ENCODE measurements around the gene CPEB1. TPM values are rescaled to one million over a fixed set of nuclear protein-coding genes. Genes with fewer than 3 reads are reported as not detected.

CPEB1 gene
- total RNA-seq, result 1.2 and 4.8 TPM in 2 replicates

GRCh38 chr15:82647045-82647834 lies at the start of gene CPEB1:
CPEB1 (minus strand) TSS chr15:82647363; CDS start chr15:82628459, 18,904 bp downstream.

GRCh38 chr15:82540055-82540983 lies 106.8 kb downstream of the CPEB1 start, which contains the start of gene RPS17:
RPS17 (minus strand) TSS chr15:82540457; CDS start chr15:82540428, 29 bp downstream.

Other genes with a start within 250 kb of the CPEB1 start
- gene GOLGA6L9, start 217.5 kb downstream of the CPEB1 start, total RNA-seq, result 0.06 and 0.54 TPM in 2 replicates
- 1,791 and 1,899 TPM in 2 replicates for gene RPS17, start 106.9 kb downstream of the CPEB1 start, total RNA-seq
- gene AP3B2, start 62.5 kb upstream of the CPEB1 start, total RNA-seq, result 1.6 and 3.9 TPM in 2 replicates
- not detected in 2 replicates for gene FSD2, start 158.7 kb upstream of the CPEB1 start, total RNA-seq
- 4.1 and 6.2 TPM in 2 replicates for gene WHAMM, start 162.3 kb upstream of the CPEB1 start, total RNA-seq

Data from cardiac ventricle fibroblast (primary cell).